HG03442 (cell line): ENCODE measurements around the gene TFCP2L1.
"Not testable (repeated sequence)": the region's sequence is repeated elsewhere in the genome, so short reads cannot be mapped to it uniquely, and the experiment has no call there.

Experiments used
- ATAC-seq: cut with Tn5 transposase; IDR thresholded peaks from one replicate; pipeline ENCODE4 v1.9.1; 2021; ENCODE audit warnings: mild to moderate bottlenecking, moderate library complexity; ENCODE audit not compliant: unreplicated experiment

Gene TFCP2L1, protein sequence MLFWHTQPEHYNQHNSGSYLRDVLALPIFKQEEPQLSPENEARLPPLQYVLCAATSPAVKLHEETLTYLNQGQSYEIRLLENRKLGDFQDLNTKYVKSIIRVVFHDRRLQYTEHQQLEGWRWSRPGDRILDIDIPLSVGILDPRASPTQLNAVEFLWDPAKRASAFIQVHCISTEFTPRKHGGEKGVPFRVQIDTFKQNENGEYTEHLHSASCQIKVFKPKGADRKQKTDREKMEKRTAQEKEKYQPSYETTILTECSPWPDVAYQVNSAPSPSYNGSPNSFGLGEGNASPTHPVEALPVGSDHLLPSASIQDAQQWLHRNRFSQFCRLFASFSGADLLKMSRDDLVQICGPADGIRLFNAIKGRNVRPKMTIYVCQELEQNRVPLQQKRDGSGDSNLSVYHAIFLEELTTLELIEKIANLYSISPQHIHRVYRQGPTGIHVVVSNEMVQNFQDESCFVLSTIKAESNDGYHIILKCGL

DNA sequence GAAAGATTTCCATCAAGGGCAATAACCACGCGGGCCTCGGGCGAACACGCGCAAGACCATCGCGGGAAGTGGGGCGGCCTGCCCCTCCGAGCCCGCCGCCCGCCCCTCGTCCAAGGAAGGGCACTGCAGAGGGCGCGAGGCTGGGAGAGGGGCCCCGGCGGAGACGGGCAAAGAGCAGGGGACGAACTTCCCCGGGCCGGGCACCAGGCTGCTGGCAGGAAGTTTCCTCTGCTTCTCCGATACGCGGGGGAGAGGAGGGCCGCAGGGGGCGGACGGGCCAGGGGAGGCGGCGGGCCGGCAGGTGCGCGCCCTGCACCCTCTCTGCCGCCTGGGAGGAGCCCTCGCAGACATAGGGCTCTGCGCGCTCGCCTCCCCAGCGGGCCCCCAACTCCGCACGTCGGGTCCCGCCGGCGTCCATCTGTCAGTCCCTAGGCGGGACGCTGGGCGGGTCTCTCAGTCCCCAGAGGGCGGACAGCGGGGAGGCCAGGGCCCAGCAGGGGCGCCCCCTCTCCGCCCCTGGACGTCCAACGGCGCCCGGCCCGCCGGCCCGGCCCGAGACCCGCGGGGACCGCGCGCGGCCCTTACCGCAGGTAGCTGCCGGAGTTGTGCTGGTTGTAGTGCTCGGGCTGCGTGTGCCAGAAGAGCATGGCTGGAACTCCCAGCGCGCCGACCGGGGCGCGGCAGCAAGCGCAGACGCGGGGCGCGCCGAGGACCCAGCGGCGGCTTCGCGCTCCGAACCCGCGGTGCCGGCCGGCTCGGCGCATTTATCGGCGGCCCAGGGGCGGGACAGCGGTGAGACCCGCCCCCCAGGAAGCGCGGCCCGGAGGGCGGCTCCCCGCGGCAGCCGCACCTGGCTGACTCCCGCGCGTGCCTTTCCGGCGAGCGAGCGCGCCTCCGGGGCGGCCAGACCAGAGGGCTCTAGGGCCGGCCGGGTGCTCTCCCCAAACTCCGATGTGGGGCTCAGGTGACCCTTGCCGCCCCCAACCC is at the start of gene TFCP2L1:
TFCP2L1 (minus strand) TSS at position 740 of the 987 bp plus-strand sequence; CDS start at position 647, 93 bp downstream.
- no peak for ATAC-seq

DNA sequence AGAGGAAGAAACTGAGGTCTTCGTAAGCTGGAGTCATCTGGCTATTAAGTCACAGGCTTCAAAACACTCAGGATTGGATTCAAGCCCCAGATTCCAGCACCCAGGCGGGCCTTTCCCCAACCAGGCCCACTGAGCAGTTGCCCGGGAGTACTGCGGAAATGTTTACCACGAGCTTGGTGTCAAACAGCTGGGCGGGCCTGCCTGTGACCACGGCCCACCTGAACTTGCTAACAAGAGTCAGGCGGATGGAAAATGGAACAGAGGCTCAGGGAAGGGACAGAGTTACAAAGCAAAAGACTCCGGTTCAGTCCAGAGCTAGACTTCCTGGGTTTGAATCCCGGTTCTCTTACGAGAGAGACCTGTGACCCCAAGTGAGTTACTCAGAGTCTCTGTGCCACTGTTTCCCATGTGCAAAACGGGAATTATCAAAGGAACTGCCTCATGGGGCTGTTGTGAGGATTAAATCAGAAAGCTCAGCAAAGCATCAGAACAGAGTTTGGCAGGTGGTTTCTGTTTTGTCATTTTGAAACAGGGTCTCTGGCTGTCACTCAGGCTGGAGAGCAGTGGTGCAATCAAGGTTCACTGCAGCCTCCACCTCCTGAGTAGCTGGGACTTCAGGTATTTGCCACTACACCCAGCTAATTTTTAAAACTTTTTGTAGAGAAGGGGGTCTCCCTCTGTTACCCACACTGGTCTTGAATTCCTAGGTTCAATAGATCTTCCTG is 49.0 kb upstream of the TFCP2L1 start:
- ATAC-seq: peak; percentile 87

DNA sequence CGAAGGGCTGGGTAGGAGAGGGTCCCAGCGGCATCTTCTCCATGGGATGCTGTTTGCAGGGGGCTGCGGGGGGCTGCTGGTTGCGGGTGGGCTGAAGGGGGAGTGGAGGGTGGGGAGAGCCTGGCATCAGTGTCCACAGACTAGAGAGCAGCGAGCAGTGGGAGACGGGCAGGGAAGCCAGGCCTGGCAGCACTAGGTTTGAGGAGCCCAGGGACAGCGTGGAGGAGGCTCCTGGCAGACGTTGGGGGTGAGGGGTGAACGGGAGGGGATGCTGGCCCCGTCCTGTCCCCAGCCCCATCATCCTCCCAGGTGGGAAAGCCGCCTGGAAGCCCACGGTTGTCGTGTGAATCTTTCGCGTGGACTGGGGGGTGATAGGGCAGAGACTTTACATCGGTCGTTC is 48.2 kb upstream of the TFCP2L1 start:
- ATAC-seq: no peak

DNA sequence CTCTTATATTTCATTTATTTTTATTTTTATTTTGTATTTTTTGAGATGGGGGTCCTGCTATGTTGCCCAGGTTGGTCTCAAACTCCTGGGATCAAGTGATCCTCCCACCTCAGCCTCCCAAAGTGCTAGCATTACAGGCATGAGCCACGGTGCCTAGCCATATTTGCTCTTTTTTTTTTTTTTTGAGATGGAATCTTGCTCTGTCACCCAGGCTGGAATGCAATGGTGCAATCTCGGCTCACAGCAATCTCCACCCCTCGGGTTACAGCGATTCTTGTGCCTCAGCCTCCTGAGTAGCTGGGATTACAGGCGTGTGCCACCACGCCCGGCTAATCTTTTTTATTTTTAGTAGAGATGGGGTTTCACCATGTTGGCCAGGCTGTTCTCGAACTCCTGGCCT is 46.3 kb upstream of the TFCP2L1 start:
- not testable (repeated sequence) for ATAC-seq

DNA sequence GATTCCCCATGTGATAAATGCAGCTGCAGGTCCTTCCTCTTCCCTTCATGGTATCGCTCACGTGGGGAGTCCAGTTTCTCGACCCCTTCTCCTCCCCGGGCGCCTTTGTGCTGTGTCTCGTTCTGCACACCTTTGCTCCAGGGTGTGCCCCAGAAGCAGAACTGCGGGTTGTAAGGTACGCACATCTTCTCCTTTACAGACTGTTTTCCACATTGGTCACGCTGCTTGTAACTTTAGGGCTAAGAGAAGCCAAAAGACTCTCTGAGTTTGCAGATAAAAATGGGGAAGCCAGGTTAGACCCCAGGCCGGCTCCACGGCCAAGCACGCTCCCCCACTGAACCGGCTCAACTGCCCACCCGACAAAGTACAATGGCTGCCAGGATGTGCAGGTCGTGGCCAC is 45.9 kb upstream of the TFCP2L1 start:
- no peak for ATAC-seq

DNA sequence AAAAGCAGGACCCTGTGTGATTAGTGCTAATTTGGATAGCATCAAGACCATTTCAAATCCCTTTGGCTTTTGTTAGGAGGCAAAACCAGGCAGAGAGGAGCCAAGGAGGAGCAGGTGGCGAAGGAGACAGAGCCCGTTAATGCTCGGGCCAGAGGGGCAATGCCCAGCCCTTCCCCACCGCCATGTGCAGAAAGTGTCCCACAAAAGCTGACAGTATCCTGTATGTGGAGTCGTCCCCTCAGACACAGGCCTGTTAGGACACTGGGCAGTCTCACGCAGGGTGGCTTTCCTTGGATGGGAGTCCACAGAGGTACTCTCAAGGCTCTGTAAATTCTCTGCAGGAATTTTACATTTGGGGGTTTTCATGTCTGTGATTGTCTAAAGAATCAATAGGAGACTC is 44.8 kb upstream of the TFCP2L1 start:
- no peak for ATAC-seq

DNA sequence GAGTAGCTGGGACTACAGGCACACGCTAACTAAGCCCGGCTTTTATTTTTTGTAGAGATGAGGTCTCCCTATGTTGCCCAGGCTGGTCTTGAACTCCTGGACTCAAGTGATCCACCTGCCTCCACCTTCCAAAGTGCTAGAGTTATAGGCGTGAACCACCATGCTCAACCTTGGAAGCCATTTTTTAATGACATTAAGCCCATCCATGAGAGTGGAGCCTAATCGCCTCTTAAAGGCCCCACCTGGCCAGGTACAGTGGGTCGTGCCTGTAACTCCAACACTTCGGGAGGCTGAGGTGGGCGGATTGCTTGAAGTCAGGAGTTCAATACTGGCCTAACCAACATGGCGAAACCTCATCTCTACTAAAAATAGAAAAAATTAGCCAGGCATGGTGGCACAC is 41.6 kb upstream of the TFCP2L1 start:
- no peak for ATAC-seq

DNA sequence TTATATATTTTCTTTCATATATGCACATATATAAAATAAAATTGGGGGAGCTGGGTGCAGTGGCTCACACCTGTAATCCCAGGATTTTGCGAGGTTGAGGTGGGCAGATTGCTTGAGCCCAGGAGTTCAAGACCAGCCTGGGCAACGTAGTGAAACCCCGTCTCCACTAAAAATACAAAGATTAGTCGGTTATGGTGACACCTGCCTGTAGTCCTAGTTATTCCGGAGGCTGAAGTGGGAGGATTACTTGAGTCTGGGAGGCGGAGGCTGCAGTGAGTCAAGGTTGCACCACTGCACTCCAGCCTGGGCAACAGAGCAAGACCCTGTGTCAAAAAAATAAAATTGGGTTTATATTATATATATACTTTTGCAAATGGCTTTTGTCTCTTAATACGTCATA is 39.6 kb upstream of the TFCP2L1 start:
- ATAC-seq: no peak

DNA sequence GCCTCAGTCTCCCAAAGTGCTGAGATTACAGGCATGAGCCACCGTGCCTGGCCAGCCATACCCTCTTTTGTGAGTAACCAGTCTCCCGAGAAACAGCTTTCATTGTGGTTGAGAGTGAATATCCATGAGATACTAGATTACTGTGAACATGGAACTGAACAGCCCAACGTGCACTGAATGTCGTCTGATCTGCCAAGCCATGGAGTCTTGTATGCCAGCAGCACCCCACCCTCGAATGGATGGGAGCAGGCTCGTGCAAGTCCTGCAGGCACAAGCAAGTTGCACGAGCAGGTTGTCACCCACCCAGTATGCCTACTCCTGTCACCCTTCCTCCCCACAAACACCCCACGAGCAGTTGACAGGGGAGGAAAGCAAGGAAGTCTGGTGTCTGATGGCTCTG is 36.5 kb upstream of the TFCP2L1 start:
- ATAC-seq: no peak

DNA sequence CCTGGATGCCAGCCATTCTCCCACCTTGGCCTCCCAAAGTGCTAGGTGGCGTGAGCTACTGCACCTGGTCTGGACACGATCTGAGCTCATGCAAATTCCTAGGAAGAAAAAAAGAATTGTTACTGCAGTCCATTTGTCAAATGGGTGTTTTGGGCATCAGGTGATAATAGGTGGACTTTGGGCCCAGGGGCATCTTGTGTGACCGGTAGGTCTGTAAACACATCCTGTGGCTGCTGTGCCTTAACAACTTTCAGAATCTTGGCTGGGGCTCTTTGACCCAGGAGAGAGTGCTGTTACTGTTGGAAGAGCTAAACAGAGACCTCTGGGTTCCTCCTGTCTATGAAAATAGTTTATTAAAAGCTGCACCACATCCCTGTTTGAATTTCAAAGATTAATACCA is 34.9 kb upstream of the TFCP2L1 start:
- no peak for ATAC-seq

DNA sequence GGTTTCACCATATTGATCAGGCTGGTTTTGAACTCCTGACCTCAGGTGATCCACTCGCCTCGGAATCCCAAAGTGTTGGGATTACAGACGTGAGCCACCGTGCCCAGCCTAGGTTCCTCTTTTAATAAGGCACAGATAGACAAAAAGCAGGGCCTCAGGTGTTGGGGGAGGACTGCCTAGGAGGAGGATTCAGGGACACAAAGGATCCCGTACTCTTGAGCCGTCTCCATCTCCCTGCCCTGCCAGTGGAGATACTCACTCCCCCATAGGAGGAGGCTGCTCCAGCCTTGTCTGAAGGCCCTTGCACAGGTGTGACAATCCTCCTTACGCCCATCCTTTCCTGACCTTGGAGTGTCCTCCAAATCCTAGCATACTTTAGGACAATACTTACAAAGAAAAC is 32.0 kb upstream of the TFCP2L1 start:
- ATAC-seq: no peak

DNA sequence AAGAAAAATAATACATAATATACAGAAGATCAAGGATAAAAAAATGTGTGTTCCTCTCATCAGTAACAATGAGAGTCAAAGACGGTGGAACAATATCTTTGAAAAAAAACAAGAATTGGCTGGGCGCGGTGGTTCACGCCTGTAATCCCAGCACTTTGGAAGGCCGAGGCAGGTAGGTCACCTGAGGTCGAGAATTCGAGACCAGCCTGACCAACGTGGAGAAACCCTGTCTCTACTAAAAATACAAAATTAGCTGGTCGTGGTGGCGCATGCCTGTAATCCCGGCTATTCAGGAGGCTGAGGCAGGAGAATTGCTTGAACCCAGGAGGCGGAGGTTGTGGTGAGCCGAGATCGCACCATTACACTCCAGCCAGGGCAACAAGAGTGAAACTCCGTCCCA is 28.7 kb upstream of the TFCP2L1 start:
- ATAC-seq: not testable (repeated sequence)

DNA sequence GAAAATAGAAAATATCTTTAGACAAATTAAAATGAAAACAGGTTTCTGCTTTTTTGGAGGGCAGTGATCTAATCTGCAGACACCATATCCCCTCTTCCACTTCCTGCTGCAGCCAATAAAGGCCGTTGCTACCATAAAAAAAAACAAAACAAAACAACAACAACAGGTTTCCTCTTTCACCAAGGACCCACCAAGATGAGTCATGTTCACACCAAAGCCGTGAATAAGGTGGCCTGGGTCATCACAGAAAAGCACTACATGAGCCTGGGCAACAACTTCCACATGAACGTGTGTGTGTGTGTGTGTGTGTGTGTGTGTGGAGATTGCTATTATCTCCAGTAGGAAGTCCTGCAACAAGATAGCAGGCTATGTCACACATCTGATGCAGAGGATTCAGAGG is 24.8 kb upstream of the TFCP2L1 start:
- peak; percentile 87 for ATAC-seq

DNA sequence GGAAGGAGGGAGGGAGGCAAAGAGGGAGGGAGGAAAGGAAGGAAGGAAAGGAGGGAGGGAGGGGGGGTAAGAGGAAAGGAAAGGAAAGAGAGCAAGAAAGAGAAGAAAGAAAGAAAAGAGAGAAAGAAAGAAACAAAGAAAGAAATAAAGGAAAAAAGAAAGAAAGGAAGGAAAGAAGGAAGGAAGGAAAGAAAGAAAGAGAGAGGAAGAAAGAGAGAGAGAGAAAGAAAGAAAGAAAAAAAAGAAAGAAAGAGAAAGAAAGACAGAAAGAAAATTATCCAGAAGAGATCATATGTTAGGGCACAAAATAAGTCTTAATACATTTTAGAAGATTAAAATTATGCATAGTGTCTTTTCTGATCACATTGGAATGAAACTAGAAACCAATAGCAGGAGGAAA is 24.3 kb upstream of the TFCP2L1 start:
- ATAC-seq: no peak

DNA sequence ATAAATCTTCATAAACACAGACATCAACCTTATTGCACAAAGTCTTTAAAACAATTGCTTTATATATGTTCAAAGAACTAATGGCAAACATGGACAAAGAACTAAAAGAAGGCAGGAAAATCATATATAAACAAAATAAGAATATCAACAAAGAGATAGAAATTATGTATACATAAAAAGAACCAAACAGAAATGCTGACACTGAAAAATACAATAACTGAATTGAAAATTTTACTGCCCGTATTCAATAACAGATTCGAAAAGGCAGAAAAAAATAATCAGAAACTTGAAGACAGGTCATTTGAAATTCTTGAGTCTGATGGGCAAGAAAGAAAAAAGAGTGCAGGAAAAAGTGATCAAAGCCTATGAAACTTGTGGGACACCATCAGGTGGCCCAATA is 22.0 kb upstream of the TFCP2L1 start:
- no peak for ATAC-seq

DNA sequence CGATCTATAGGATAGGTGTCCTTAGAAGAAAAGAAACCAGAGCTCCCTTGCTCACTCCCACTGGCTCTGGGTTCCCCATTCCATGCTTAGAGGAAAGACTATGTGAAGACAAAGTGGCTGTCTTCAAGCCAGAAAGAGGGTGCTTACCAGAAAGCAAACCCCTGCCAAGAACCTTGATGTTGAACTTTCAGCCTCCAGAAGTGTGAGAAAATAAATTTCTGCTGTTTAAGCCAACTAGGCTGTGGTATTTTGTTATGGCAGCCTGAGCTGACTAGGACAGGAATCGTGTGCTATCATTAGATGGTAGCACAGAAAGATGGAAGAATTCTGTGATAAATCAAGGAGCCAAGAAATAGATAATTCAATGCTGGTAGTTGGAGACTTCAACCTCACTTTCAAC is 19.9 kb upstream of the TFCP2L1 start:
- ATAC-seq: no peak

DNA sequence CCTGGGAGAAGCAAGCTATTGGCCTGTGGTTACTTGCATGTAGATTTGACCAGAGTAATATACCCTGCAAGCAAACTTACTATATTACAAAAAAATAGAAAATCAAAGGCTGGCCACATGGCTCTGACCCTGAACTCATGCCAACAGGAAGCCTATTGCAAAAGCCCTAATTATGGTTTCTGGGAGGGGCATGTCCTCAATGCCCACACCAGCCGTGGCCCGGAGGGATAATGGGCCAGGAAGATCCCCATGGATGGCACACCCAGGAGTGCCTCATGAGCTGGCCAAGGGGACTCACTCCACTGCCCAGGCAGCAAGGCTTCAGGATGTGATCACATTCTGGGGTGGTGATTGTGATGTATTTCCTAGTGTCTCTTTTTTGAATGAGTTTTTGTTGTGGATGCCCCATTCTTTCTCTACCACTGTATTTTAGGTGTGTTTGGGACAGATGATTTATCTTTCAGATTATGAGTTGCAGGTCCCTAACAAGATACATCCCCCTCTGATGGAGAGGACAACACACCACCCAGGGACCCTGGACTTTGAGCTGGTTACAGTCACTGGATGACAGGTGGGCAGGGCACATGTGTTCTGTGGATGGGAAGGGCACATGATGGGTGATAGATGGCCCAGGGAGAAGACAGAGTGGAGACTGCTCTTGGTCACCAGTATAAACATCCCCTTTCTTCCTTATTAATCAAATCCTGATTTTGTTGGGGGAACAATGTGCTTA is 18.7 kb upstream of the TFCP2L1 start:
- no peak for ATAC-seq

DNA sequence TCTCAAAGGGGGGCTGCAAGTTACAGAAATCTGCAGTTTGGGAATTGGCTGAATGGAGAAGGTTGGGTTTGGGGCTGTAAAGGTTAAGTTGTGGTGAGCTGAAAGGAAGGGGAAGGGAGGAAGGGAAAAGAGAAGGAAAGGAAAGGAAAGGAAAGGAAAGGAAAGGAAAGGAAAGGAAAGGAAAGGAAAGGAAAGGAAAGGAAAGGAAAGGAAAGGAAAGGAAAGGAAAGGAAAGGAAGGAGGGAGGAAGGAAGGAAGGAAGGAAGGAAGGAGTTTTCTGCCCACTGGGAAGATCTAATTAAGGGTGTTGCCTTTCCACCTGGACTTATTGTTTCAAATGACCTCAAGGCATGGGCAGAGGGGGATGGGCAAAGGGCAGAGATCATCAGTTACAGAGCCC is 16.2 kb upstream of the TFCP2L1 start:
- ATAC-seq: not testable (repeated sequence)

DNA sequence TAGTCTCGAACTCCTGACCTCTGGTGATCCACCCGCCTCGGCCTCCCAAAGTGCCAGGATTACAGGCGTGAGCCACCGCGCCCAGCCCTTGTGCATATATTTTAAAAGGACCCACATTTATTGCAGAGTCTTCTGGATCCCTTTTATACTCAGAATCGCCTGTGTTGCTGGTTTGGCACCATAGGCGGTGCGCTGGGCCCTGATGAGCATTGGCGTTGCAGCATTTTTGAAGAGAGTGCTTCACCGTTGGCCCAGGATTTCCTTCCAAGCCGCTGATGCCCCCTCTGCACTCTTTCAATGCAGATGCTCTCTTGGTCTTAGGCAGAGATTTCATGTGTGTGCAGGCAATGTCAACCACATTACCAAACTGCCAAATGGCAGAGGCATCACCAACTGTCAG is 13.5 kb upstream of the TFCP2L1 start:
- ATAC-seq: no peak

DNA sequence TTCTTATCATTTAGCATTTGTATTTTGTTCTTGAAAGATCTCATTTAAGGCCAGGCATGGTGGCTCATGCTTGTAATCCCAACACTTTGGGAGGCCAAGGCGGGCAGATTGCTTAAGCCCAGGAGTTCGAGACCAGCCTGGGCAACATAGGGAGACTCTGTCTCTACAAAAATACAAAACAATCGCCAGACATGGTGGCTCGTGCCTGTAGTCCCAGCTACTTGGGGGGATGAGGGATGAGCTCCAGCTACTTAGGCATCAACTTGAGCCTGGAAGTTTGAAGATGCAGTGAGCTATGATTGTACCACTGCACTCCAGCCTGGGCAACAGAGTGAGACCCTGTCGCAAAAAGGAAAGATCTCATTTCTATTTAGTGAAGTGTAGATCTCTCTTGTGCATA is 12.9 kb upstream of the TFCP2L1 start:
- not testable (repeated sequence) for ATAC-seq
